ENCODE data around the gene GP1BA.
"Not testable (repeated sequence)": the region's sequence is repeated elsewhere in the genome, so short reads cannot be mapped to it uniquely, and the experiment has no call there.

Gene GP1BA

GRCh38 chr17:4901648-4902344 is 30.3 kb upstream of the GP1BA start:
- no peak for DNase-seq (ENCODE audit: low spot score)

GRCh38 chr17:4902540-4902939 is 29.5 kb upstream of the GP1BA start:
- no peak for DNase-seq (ENCODE audit: low spot score)

- DNase-seq (ENCODE audit: low spot score): peak; percentile 82
Measured at GRCh38 chr17:4903051-4903818, 28.8 kb upstream of the GP1BA start, which contains the start of gene CHRNE. TSS of gene CHRNE (minus strand) at chr17:4903098. CDS start at chr17:4903063, 35 bp downstream.

GRCh38 chr17:4906642-4907041 is 25.4 kb upstream of the GP1BA start:
- DNase-seq (ENCODE audit: low spot score): not testable (repeated sequence)

- no peak for DNase-seq (ENCODE audit: low spot score)
Measured at GRCh38 chr17:4908301-4908700, 23.8 kb upstream of the GP1BA start.

- peak; percentile 71 for DNase-seq (ENCODE audit: low spot score)
Measured at GRCh38 chr17:4908711-4909496, 23.2 kb upstream of the GP1BA start.

- DNase-seq (ENCODE audit: low spot score): no peak
Measured at GRCh38 chr17:4913994-4914393, 18.1 kb upstream of the GP1BA start.

- DNase-seq (ENCODE audit: low spot score): not testable (repeated sequence)
Measured at GRCh38 chr17:4914551-4914950, 17.5 kb upstream of the GP1BA start.

- no peak for DNase-seq (ENCODE audit: low spot score)
Measured at GRCh38 chr17:4919511-4920047, 12.5 kb upstream of the GP1BA start.

- DNase-seq (ENCODE audit: low spot score): no peak
Measured at GRCh38 chr17:4920351-4921048, 11.6 kb upstream of the GP1BA start.

- no peak for DNase-seq (ENCODE audit: low spot score)
Measured at GRCh38 chr17:4921320-4921719, 10.8 kb upstream of the GP1BA start.

GRCh38 chr17:4926577-4927335 is 5.3 kb upstream of the GP1BA start:
- not testable (repeated sequence) for DNase-seq (ENCODE audit: low spot score)

- DNase-seq (ENCODE audit: low spot score): no peak
Measured at GRCh38 chr17:4928881-4929280, 3.2 kb upstream of the GP1BA start.

GRCh38 chr17:4932756-4933155 is 679 bp downstream of the GP1BA start:
- no peak for DNase-seq (ENCODE audit: low spot score)

GRCh38 chr17:4933646-4934045 is 1.6 kb downstream of the GP1BA start:
- no peak for DNase-seq (ENCODE audit: low spot score)

- peak; percentile 21 for DNase-seq (ENCODE audit: low spot score)
Measured at GRCh38 chr17:4934173-4934979, 2.3 kb downstream of the GP1BA start.

GRCh38 chr17:4935650-4936049 is 3.6 kb downstream of the GP1BA start:
- DNase-seq (ENCODE audit: low spot score): no peak

GRCh38 chr17:4936436-4936835 is 4.4 kb downstream of the GP1BA start:
- DNase-seq (ENCODE audit: low spot score): no peak

- DNase-seq (ENCODE audit: low spot score): no peak
Measured at GRCh38 chr17:4937553-4937952, 5.5 kb downstream of the GP1BA start.

- no peak for DNase-seq (ENCODE audit: low spot score)
Measured at GRCh38 chr17:4938069-4938491, 6.0 kb downstream of the GP1BA start.
